ENCODE results near the gene TMEM60. TPM values are rescaled to one million over a fixed set of nuclear protein-coding genes. Genes with fewer than 3 reads are reported as not detected.

TMEM60 gene
- total and polyA plus RNA-seq, 10 donors: 10.1 to 33.1 (median 18.6) TPM

- Histone ChIP-seq H3K36me3 (peaks cover 0 to 85% (median 26%) of the 10 kb centered on the region in 6 donors), H3K27ac (no peak overlapping the region)
- 95 to 99% (median 96%) methylated on average over 4 of the region's 4 CpGs for WGBS, 5 donors
Measured at GRCh38 chr7:77782383-77782782, 15.9 kb downstream of the TMEM60 start.

GRCh38 chr7:77778535-77778934, 19.7 kb downstream of the TMEM60 start:
- intact Hi-C loops (cut with DNase I; ENCODE audit: low total_unique reads): no loop called here
- DNase-seq: no peak
- Histone ChIP-seq H3K4me3 (no peak overlapping the region), H3K27ac (no peak overlapping the region), H3K36me3 (peaks cover 2 to 98% (median 61%) of the 10 kb centered on the region in 6 donors), H3K27me3 (replicated peaks in 1 of 7) (no peaks in the 10 kb centered on the region), H3K4me1 (no peaks in the 10 kb centered on the region), H3K9me3 (peaks cover 0 to 6% (median 0%) of the 10 kb centered on the region in 8 donors)
- no peak for TF ChIP-seq POLR2A (IDR thresholded peaks at IDR 0.05)
- TF ChIP-seq POLR2AphosphoS5 (IDR thresholded peaks at IDR 0.05): no peak
- TF ChIP-seq CTCF (IDR thresholded peaks at IDR 0.05 in 8 of 11, conservative IDR thresholded peaks at IDR 0.05 in 3 of 11): no peak
- 94 to 100% (median 97%) methylated on average over 2 of the region's 2 CpGs for WGBS, 5 donors

More at GRCh38 chr7:77782383-77782782, 15.9 kb downstream of the TMEM60 start:
- peaks cover 0 to 10% (median 0%) of the 10 kb centered on the region in 8 donors for H3K9me3 ChIP-seq
- TF ChIP-seq CTCF (IDR thresholded peaks at IDR 0.05 in 8 of 11, conservative IDR thresholded peaks at IDR 0.05 in 3 of 11) (no peak), POLR2A (IDR thresholded peaks at IDR 0.05) (no peak), POLR2AphosphoS5 (IDR thresholded peaks at IDR 0.05) (no peak)
- no peak for DNase-seq
- H3K27me3 ChIP-seq (replicated peaks in 1 of 7): no peaks in the 10 kb centered on the region
- H3K4me1 ChIP-seq: peaks cover 0 to 4% (median 0%) of the 10 kb centered on the region in 6 donors
- intact Hi-C loops (cut with DNase I; ENCODE audit: low total_unique reads): no loop called here
- no peak overlapping the region for H3K4me3 ChIP-seq

GRCh38 chr7:77771901-77772300, 26.3 kb downstream of the TMEM60 start:
- intact Hi-C loops (cut with DNase I; ENCODE audit: low total_unique reads): no loop called here
- H3K27ac ChIP-seq: no peak overlapping the region
- no peaks in the 10 kb centered on the region for H3K27me3 ChIP-seq (replicated peaks in 1 of 7)
- no peak for DNase-seq
- peaks cover 2 to 100% (median 68%) of the 10 kb centered on the region in 6 donors for H3K36me3 ChIP-seq
- no peak for TF ChIP-seq CTCF (IDR thresholded peaks at IDR 0.05 in 8 of 11, conservative IDR thresholded peaks at IDR 0.05 in 3 of 11)
- TF ChIP-seq POLR2AphosphoS5 (IDR thresholded peaks at IDR 0.05): no peak
- TF ChIP-seq POLR2A (IDR thresholded peaks at IDR 0.05): no peak
- H3K9me3 ChIP-seq: peaks cover 0 to 6% (median 0%) of the 10 kb centered on the region in 8 donors
- no peaks in the 10 kb centered on the region for H3K4me1 ChIP-seq
- H3K4me3 ChIP-seq: no peak overlapping the region

- Histone ChIP-seq H3K4me3 (no peak overlapping the region), H3K36me3 (peaks cover 0 to 99% (median 57%) of the 10 kb centered on the region in 6 donors)
Measured at GRCh38 chr7:77770316-77770715, 27.9 kb downstream of the TMEM60 start.

More at GRCh38 chr7:77770316-77770715, 27.9 kb downstream of the TMEM60 start:
- intact Hi-C loops (cut with DNase I; ENCODE audit: low total_unique reads): no loop called here
- Histone ChIP-seq H3K4me1 (peaks cover 0 to 9% (median 1%) of the 10 kb centered on the region in 6 donors), H3K9me3 (no peaks in the 10 kb centered on the region), H3K27ac (no peak overlapping the region), H3K27me3 (replicated peaks in 1 of 7) (no peaks in the 10 kb centered on the region)
- DNase-seq: no peak
- TF ChIP-seq POLR2AphosphoS5 (IDR thresholded peaks at IDR 0.05) (no peak), POLR2A (IDR thresholded peaks at IDR 0.05) (no peak), CTCF (IDR thresholded peaks at IDR 0.05 in 8 of 11, conservative IDR thresholded peaks at IDR 0.05 in 3 of 11) (no peak)
- WGBS, 5 donors: 83 to 96% (median 92%) methylated on average over 8 of the region's 8 CpGs
